ENCODE results near the gene KIFC3. TPM values are rescaled to one million over a fixed set of nuclear protein-coding genes. Genes with fewer than 3 reads are reported as not detected.

KIFC3 gene
- total RNA-seq, 1 experiment from 2014 or later: 32.6 TPM

DNA sequence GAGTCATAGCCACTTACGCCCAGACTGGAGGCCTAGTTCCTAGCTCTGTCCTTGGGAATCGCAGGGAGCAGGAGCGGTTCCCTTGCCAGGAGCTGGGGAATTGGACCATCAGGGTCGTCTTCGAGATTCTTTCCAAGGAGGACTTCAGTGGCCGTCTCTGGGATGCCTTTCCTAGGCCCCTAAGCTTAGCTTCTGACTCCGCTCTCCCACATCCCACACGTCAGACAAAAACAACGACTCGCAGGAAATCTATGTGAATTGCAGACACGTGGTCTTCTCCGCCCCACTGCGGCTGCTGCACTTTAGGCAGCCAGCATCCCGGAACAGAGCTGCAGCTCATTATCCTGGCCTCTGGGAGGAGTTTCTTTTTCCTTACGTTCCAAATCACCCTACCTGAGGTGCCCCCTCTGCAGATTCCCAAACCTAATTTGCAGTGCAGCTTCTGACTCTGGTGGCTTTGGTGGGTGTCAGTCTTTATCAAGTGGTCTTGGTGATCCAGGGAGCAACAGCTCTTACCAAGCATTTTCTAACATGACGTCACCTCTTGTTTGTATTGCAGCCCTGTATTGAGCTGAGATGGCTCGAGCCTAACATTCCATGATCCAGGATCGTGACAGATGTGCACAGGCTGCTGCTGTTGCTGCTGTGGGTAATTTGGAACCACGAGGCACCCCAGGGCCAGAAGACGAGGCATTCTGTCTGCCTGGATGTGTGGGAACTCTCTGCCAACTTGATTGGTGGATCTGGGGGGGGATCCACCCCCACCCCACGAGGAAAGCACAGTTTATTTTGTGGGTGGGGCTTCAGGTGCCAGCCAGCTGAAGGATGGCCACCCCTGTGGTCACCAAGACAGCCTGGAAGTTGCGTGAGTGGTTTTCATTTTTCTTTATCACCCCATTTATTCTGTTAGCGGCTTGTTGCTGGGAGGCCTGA, 65.6 kb downstream of the KIFC3 start:
- no peaks in the 10 kb centered on the region for H3K27me3 ChIP-seq (ENCODE audit: low read length)
- H3K4me2 ChIP-seq (ENCODE audit: low read length): peak overlapping the region; percentile 99
- CTCF ChIA-PET: interaction anchor here (0.5 kb wide), 1 partner anchor 265 kb away, joined by 3 read pairs; no protein-coding TSS in a partner anchor
- no peaks in the 10 kb centered on the region for H3F3A ChIP-seq (ENCODE audit: low read length, unreplicated experiment)
- DNase-seq (peak; percentile 59), ATAC-seq (peak; percentile 34)
- TF ChIP-seq CTCF (conservative IDR thresholded peaks at IDR 0.05; ENCODE audit: low read depth, low read length) (no peak; the same call in 1 of the 2 replicates), EZH2 (IDR thresholded peaks at IDR 0.05; ENCODE audit: low read length, unreplicated experiment) (no peak), EZH2phosphoT487 (IDR thresholded peaks at IDR 0.05; ENCODE audit: borderline replicate concordance, low read length) (no peak)
- POLR2A ChIA-PET (ENCODE audit: unreplicated experiment): no interaction called here
- peak overlapping the region; percentile 82 for H3K9ac ChIP-seq (ENCODE audit: low read length)
- peaks cover 14% of the 10 kb centered on the region for H3K4me1 ChIP-seq (ENCODE audit: insufficient read depth, low read length)
- H3K4me3 ChIP-seq (ENCODE audit: low read length): peak overlapping the region; percentile 87
- H3K9me2 ChIP-seq (replicated peaks; ENCODE audit: low read length): no peaks in the 10 kb centered on the region
- no peaks in the 10 kb centered on the region for H3K36me3 ChIP-seq (ENCODE audit: low read depth, low read length)
- H3K9me3 ChIP-seq (ENCODE audit: low read length): no peaks in the 10 kb centered on the region
- H4K20me1 ChIP-seq (ENCODE audit: low read length): no peaks in the 10 kb centered on the region
- no TSS peak for BruUV-seq (replicated peaks)
- intact Hi-C loops (cut with micrococcal nuclease): no loop called here
- H3K79me2 ChIP-seq (ENCODE audit: low read length): peaks cover 15% of the 10 kb centered on the region; the same call in 1 of the 2 replicates
- H2AFZ ChIP-seq (ENCODE audit: low read length): peak overlapping the region; percentile 85
- H3K27ac ChIP-seq (ENCODE audit: low read length): peak overlapping the region; percentile 6; the same call in 1 of the 2 replicates

DNA sequence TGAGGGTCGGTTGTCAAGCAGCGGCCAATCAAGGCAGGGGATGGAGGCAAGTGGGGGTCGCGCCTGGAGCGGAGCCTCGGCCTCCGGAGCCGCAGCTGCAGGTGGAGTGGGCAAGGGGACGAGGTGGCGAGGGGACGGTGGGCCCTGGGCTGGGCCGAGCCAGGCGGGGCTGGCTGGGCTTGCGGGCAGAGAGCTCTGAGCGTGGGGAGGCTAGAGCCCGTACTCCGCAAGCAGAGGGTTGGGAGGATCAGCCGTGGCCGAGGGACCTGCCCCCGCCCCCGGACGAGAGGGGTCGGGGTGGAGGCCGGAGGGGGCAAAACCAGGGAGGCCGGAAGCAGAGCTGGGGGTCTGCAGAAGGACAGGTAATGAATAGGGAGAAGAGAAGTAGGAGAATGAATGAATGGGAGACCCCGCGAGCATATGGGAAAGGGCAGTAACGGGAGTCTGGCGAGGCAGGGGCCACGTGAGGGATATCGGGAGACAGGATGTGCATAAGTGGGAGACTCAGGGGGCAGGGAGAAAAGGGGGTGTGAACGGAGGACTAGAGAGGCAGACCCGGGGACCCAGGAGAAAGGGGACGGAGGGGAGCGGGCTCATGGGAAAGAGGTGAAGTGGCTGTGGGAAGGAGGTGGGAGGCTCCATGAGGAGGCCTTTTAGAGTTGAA, 66.4 kb downstream of the KIFC3 start, which contains the start of gene KATNB1:
Gene KATNB1, plus strand, starts transcription at position 16 of the 664 bp plus-strand sequence. CDS start 1,474 bp downstream, outside the sequence.
- no peaks in the 10 kb centered on the region for H3K36me3 ChIP-seq (ENCODE audit: low read depth, low read length)
- ATAC-seq (peak; percentile 35), DNase-seq (no peak)
- peak within 1 kb of the TSS; percentile 45 for H3K27ac ChIP-seq (ENCODE audit: low read length)
- peaks cover 15% of the 10 kb centered on the region; the same call in 1 of the 2 replicates for H3K79me2 ChIP-seq (ENCODE audit: low read length)
- peak within 1 kb of the TSS; percentile 93 for H3K9ac ChIP-seq (ENCODE audit: low read length)
- intact Hi-C loops (cut with micrococcal nuclease): no loop called here
- TF ChIP-seq CTCF (conservative IDR thresholded peaks at IDR 0.05; ENCODE audit: low read depth, low read length) (no peak), EZH2phosphoT487 (IDR thresholded peaks at IDR 0.05; ENCODE audit: borderline replicate concordance, low read length) (no peak), EZH2 (IDR thresholded peaks at IDR 0.05; ENCODE audit: low read length, unreplicated experiment) (no peak)
- no peaks in the 10 kb centered on the region for H3K9me3 ChIP-seq (ENCODE audit: low read length)
- peak within 1 kb of the TSS; percentile 87 for H3K4me3 ChIP-seq (ENCODE audit: low read length)
- no peaks in the 10 kb centered on the region for H3K27me3 ChIP-seq (ENCODE audit: low read length)
- H3K4me2 ChIP-seq (ENCODE audit: low read length): peak within 1 kb of the TSS; percentile 99
- POLR2A ChIA-PET (ENCODE audit: unreplicated experiment): interaction anchor here (0.6 to 0.7 kb wide), 3 partner anchors 64 to 297 kb away, joined by 3 to 8 read pairs (median 7); no protein-coding TSS in a partner anchor
- CTCF ChIA-PET: interaction anchor here (1.2 kb wide), 1 partner anchor 145 kb away, joined by 3 read pairs; no protein-coding TSS in a partner anchor
- peak within 1 kb of the TSS; percentile 94 for H2AFZ ChIP-seq (ENCODE audit: low read length)
- no peaks in the 10 kb centered on the region for H3F3A ChIP-seq (ENCODE audit: low read length, unreplicated experiment)
- BruUV-seq (replicated peaks): no TSS peak
- peaks cover 14% of the 10 kb centered on the region for H3K4me1 ChIP-seq (ENCODE audit: insufficient read depth, low read length)
- no peaks in the 10 kb centered on the region for H4K20me1 ChIP-seq (ENCODE audit: low read length)
- H3K9me2 ChIP-seq (replicated peaks; ENCODE audit: low read length): no peaks in the 10 kb centered on the region

Measured in PC-3 (cell line).